ENCODE measurements around the gene HP. TPM values are rescaled to one million over a fixed set of nuclear protein-coding genes. Genes with fewer than 3 reads are reported as not detected.

Gene HP
- total and polyA plus RNA-seq, 2 of the 13 experiments (the other 11 are each of a cell fraction or from before 2014, with no cell fraction given) = 387 to 524 TPM

DNA sequence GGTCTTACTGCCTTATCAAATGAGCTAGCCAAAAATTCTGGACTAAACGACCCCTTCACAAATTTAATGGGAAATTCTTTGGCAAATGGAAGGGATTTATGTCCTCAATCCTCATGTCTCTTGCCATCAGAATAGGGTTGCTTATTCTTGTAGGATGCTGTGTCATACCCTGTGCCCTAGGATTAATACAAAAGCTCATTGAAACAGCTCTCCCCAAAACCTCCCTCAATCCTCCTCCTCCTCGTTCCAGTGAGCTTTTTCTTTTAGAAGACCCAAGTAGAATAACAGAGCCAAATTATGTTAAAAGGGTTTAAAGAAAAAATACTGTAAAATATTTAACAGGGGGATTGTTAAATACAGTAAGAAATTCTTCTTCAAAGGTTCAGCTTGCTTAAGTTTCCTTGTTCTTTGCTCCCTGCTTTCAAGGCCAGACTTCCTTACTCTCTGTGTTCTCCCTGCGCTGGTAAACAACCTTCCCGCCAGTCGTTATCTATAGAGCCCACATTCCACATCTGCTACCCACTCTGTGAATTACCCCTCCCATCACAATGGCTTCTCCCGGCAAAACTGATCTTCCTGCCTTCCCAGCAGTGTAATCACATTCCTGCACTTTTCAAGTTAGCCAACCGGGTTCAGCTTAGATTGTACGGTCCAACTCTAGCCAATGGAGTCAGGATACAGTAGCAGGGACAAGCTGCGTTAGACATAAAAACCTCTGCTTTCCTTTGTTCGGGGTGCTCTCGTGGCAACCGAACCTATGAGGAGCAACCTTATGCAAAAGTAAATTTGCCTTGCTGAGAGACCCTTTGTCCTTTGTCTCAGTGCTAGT lies 18.4 kb downstream of the HP start (continued):
- TF ChIP-seq, protein P1, sequence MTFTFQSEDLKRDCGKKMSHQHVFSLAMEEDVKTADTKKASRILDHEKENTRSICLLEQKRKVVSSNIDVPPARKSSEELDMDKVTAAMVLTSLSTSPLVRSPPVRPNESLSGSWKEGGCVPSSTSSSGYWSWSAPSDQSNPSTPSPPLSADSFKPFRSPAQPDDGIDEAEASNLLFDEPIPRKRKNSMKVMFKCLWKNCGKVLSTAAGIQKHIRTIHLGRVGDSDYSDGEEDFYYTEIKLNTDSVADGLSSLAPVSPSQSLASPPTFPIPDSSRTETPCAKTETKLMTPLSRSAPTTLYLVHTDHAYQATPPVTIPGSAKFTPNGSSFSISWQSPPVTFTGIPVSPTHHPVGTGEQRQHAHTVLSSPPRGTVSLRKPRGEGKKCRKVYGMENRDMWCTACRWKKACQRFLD (CRISPR knock-in tag; IDR thresholded peaks at IDR 0.05; ENCODE audit: borderline replicate concordance) = no peak
- TF ChIP-seq ZNF101 (CRISPR knock-in tag; IDR thresholded peaks at IDR 0.05; ENCODE audit: borderline replicate concordance, low read depth) (no peak), SNAI1 (CRISPR knock-in tag; IDR thresholded peaks at IDR 0.05; ENCODE audit: borderline replicate concordance) (no peak), MED1 (CRISPR knock-in tag; IDR thresholded peaks at IDR 0.05) (peak; percentile 89), ZNF737 (CRISPR knock-in tag; IDR thresholded peaks at IDR 0.05; ENCODE audit: borderline replicate concordance) (no peak)
- TF ChIP-seq, protein P2, sequence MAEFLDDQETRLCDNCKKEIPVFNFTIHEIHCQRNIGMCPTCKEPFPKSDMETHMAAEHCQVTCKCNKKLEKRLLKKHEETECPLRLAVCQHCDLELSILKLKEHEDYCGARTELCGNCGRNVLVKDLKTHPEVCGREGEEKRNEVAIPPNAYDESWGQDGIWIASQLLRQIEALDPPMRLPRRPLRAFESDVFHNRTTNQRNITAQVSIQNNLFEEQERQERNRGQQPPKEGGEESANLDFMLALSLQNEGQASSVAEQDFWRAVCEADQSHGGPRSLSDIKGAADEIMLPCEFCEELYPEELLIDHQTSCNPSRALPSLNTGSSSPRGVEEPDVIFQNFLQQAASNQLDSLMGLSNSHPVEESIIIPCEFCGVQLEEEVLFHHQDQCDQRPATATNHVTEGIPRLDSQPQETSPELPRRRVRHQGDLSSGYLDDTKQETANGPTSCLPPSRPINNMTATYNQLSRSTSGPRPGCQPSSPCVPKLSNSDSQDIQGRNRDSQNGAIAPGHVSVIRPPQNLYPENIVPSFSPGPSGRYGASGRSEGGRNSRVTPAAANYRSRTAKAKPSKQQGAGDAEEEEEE (CRISPR knock-in tag; IDR thresholded peaks at IDR 0.05; ENCODE audit: borderline replicate concordance) = no peak

DNA sequence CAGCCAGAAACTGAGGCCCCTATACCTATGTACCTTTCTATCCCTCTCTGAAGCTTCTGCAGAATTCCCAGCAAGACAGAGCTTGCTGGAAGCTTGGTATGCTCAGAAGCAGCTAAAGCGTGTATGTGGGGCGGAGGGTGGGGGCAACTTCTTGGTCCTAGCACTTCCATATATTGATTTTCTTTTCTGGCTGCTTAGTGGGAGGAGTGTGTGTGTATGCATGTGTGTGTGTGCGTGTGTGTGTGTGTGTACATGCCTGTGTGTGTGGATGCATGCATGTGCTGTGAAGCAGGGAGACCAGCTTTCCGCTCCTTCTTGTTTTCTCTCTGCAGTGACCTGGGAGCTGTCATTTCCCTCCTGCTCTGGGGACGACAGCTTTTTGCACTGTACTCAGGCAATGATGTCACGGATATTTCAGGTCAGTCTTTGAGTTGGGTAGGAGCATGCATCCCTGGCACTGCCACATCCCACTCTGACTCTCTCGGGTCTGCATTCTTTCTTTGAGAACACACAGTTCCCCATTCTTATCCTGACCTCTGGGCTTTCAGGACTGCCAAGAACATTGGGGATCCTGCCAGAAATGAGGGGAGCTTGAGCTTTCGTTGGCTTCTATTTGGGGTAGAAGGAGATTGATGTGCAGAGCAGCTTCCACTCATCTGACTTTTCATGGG lies 19.4 kb downstream of the HP start:
- no peaks in the 10 kb centered on the region for H3K79me2 ChIP-seq (ENCODE audit: insufficient read depth, low read length)
- peak overlapping the region; percentile 61 for H3K4me2 ChIP-seq (ENCODE audit: low read depth, low read length)
- no peaks in the 10 kb centered on the region for H4K20me1 ChIP-seq (ENCODE audit: insufficient read depth, low read length)
- WGBS (ENCODE audit: low lambda C conversion rate) = 94% methylated on average over 8 of the region's 8 CpGs
- DNase-seq (ENCODE audit: low spot score) (no peak), ATAC-seq (peak; percentile 13; the same call in 2 of the 3 replicates), FAIRE-seq (no peak)
- POLR2A ChIA-PET = interaction anchor here (1.2 to 4.2 kb wide), 11 partner anchors 10 to 180 kb away, joined by 3 to 51 read pairs (median 9); partner anchors contain the start of genes DHX38, HP, HPR and TXNL4B
- H2AFZ ChIP-seq (ENCODE audit: low read length) = no peak overlapping the region
- H3K4me3 ChIP-seq (replicated peaks in 1 of 3; ENCODE audit: insufficient read depth in 1 of 3, low read depth in 2 of 3, low read length in 3 of 3) = no peak overlapping the region; a peak in 1 of 6 replicates
- peaks cover 2 to 3% of the 10 kb centered on the region in 2 experiments; a peak in 4 of 5 replicates for H3K36me3 ChIP-seq (replicated peaks in 1 of 2; ENCODE audit: control insufficient read depth in 1 of 2, insufficient read depth in 2 of 2, low read length in 2 of 2)
- H3K27ac ChIP-seq (ENCODE audit: extremely low read length, insufficient read depth, low read length) = peak overlapping the region; percentile 90
- peaks cover 51% of the 10 kb centered on the region for H3K4me1 ChIP-seq (ENCODE audit: insufficient read depth, low read length)
- CTCF ChIA-PET (ENCODE audit: low intra/inter-chr PET ratio, low total read pairs) = no interaction called here
- BruUV-seq (replicated peaks) = TSS peak; percentile 54
- intact Hi-C loops (cut with micrococcal nuclease; ENCODE audit: unreplicated experiment) (no loop called here), in situ Hi-C loops (cut with HindIII; ENCODE audit: extremely low pct_ligation_motif_present, low pct_unique_long_range_greater_than_20kb) (no loop called here)
- no peaks in the 10 kb centered on the region for H3K27me3 ChIP-seq (ENCODE audit: control insufficient read depth in 1 of 2, insufficient read depth in 2 of 2, low read length in 2 of 2)
- no peaks in the 10 kb centered on the region for H3K9me3 ChIP-seq (ENCODE audit: low read length)
- H3K9ac ChIP-seq (ENCODE audit: insufficient read depth, low read depth, low read length) = peak overlapping the region; percentile 50
- TF ChIP-seq ZNF3 (CRISPR knock-in tag; IDR thresholded peaks at IDR 0.05) (no peak), RCOR2 (CRISPR knock-in tag; IDR thresholded peaks at IDR 0.05) (no peak), JUND (CRISPR knock-in tag; IDR thresholded peaks at IDR 0.05) (peak; percentile 44; the same call in 1 of the 2 replicates)
- TF ChIP-seq, protein P3, sequence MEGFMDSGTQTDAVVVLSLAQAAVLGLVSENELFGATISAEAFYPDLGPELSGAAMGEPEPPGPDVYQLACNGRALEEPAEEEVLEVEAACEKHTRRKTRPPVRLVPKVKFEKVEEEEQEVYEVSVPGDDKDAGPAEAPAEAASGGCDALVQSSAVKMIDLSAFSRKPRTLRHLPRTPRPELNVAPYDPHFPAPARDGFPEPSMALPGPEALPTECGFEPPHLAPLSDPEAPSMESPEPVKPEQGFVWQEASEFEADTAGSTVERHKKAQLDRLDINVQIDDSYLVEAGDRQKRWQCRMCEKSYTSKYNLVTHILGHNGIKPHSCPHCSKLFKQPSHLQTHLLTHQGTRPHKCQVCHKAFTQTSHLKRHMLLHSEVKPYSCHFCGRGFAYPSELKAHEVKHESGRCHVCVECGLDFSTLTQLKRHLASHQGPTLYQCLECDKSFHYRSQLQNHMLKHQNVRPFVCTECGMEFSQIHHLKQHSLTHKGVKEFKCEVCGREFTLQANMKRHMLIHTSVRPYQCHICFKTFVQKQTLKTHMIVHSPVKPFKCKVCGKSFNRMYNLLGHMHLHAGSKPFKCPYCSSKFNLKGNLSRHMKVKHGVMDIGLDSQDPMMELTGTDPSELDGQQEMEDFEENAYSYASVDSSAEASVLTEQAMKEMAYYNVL (CRISPR knock-in tag; IDR thresholded peaks at IDR 0.05; ENCODE audit: borderline replicate concordance) = 0 out of 2 replicates have a peak, but pooled peaks have one; percentile 32
- TF ChIP-seq, protein P4, sequence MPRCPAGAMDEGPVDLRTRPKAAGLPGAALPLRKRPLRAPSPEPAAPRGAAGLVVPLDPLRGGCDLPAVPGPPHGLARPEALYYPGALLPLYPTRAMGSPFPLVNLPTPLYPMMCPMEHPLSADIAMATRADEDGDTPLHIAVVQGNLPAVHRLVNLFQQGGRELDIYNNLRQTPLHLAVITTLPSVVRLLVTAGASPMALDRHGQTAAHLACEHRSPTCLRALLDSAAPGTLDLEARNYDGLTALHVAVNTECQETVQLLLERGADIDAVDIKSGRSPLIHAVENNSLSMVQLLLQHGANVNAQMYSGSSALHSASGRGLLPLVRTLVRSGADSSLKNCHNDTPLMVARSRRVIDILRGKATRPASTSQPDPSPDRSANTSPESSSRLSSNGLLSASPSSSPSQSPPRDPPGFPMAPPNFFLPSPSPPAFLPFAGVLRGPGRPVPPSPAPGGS (CRISPR knock-in tag; IDR thresholded peaks at IDR 0.05) = 0 out of 2 replicates have a peak, but pooled peaks have one; percentile 3

All from HepG2 (cell line).